MG63 (cell line): Measurements from ENCODE around the gene KCNG2. TPM values are rescaled to one million over a fixed set of nuclear protein-coding genes. Genes with fewer than 3 reads are reported as not detected.
"Not testable (repeated sequence)": the region's sequence is repeated elsewhere in the genome, so short reads cannot be mapped to it uniquely, and the experiment has no call there.

ENCODE experiments used
- DNase-seq: peaks from one replicate; pipeline ENCODE4 v3.0.0-alpha.2; 2020
- H3K27me3 ChIP-seq: fragments of 250-450 bp; sonication (Bioruptor Pico); 2 replicates; pipeline ENCODE4 v1.5.1; 2020; ENCODE audit warnings: mild to moderate bottlenecking, moderate library complexity
- H3K36me3 ChIP-seq: fragments of 250-450 bp; sonication (Bioruptor Pico); 2 replicates; pipeline ENCODE4 v1.5.1; 2020; ENCODE audit warnings: mild to moderate bottlenecking, moderate library complexity
- H3K4me3 ChIP-seq: fragments of 250-450 bp; sonication (Bioruptor Pico); 2 replicates; pipeline ENCODE4 v1.5.1; 2020; ENCODE audit warnings: mild to moderate bottlenecking, moderate library complexity
- H3K9me3 ChIP-seq: fragments of 250-450 bp; sonication (Bioruptor Pico); 2 replicates; pipeline ENCODE4 v1.5.1; 2020; ENCODE audit warnings: mild to moderate bottlenecking, moderate library complexity
- total RNA-seq: library from RNA; depleted of rRNA; stranded (reverse); fragments of >200 nt; shearing (Covaris generic); gene quantifications from 2 replicates; pipeline ENCODE4 v1.2.3, GENCODE V29; 2014; ENCODE audit warnings: low replicate concordance; rRNA removed

KCNG2 gene, protein sequence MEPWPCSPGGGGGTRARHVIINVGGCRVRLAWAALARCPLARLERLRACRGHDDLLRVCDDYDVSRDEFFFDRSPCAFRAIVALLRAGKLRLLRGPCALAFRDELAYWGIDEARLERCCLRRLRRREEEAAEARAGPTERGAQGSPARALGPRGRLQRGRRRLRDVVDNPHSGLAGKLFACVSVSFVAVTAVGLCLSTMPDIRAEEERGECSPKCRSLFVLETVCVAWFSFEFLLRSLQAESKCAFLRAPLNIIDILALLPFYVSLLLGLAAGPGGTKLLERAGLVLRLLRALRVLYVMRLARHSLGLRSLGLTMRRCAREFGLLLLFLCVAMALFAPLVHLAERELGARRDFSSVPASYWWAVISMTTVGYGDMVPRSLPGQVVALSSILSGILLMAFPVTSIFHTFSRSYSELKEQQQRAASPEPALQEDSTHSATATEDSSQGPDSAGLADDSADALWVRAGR
- not detected in 2 replicates for total RNA-seq

DNA sequence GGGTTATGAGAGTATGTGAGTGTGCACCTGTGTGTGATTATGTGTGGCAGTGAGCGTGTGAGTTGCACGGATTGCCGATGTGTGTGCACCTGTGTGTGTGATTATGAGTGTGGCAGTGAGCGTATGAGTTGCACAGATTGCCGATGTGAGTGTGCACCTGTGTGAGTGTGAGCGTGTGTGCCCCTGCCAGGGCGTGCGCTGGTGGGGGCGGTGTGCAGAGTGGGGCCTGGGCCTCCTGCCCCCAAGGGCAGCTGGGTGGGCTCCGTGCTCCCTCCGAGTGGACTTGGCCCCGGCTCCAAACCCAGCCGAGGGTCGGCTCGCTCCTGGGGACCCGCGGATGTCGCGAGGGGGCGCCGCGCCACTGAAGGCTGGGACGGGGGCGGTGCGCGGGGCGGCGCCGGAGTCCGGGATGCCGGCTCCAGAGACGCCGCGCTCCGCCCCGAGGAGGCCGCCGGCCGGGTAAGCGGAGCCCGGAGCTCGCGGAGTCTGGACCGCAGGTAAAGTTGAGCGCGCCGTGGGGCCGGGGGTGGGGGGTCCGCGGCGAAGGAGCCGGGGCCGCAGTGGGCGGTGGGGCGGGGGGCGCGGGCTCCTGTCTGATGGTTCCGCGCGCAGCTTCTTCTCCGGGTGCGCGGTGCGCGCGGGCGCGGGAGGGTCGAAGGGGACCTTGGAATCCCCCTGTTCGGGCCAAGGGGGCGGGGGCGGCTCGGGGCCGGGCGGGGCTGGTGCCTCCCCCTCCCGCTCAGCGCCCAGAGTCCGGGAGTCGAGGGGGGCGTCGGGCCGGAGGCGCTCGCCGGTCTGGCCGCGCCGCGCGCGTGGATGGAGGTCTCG lies at the start of gene KCNG2:
KCNG2 (plus strand) TSS at position 421 of the 828 bp plus-strand sequence. CDS start 65,730 bp downstream, outside the sequence.
- no peak within 1 kb of the TSS for H3K4me3 ChIP-seq
- peaks cover 22% of the 10 kb centered on the region for H3K27me3 ChIP-seq
- DNase-seq: no peak
- H3K9me3 ChIP-seq: no peaks in the 10 kb centered on the region
- no peaks in the 10 kb centered on the region for H3K36me3 ChIP-seq

DNA sequence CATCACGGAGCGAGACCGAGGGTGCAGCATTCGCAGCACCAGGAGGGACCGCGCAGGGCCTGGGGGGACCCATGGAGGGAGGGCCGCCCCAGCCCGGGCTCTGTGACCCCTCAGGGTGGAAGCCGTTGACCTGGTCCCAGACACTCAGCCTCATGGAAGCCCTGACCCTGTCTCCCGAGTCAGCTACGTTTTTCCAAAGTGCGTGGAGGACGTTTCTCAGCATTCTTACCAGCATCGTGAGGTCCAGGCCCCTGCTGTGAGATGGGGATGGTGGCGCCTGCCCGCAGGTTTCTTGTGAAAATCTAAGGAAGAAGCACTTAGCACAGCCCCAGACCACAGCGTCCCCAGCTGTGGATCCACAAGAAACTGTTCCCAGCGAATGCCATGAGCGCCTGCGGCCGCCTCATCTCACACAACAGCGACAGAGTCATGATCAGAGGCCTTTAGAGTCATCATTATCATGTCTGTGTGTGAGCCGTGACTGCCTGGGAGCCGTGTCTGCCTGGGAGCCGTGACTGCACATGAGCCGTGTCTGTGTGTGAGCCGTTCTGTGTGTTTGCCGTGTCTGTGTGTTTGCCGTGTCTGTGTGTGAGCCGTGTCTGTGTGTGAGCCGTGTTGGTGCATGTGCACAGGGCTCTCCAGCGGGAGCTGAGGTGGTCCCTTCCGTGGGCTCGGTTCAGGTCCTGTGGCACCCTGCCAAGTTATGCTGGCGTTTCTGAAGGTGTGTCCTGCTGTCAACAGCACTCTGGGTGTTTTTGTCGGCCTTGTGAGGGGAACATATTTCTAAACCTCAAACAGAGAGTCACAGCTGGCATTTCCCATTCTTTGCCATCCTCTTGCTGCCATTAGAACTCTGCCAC lies 49.2 kb upstream of the KCNG2 start:
- no peak overlapping the region for H3K4me3 ChIP-seq
- no peaks in the 10 kb centered on the region; the same call in 1 of the 2 replicates for H3K36me3 ChIP-seq
- H3K27me3 ChIP-seq: no peaks in the 10 kb centered on the region
- H3K9me3 ChIP-seq: no peaks in the 10 kb centered on the region
- no peak for DNase-seq

DNA sequence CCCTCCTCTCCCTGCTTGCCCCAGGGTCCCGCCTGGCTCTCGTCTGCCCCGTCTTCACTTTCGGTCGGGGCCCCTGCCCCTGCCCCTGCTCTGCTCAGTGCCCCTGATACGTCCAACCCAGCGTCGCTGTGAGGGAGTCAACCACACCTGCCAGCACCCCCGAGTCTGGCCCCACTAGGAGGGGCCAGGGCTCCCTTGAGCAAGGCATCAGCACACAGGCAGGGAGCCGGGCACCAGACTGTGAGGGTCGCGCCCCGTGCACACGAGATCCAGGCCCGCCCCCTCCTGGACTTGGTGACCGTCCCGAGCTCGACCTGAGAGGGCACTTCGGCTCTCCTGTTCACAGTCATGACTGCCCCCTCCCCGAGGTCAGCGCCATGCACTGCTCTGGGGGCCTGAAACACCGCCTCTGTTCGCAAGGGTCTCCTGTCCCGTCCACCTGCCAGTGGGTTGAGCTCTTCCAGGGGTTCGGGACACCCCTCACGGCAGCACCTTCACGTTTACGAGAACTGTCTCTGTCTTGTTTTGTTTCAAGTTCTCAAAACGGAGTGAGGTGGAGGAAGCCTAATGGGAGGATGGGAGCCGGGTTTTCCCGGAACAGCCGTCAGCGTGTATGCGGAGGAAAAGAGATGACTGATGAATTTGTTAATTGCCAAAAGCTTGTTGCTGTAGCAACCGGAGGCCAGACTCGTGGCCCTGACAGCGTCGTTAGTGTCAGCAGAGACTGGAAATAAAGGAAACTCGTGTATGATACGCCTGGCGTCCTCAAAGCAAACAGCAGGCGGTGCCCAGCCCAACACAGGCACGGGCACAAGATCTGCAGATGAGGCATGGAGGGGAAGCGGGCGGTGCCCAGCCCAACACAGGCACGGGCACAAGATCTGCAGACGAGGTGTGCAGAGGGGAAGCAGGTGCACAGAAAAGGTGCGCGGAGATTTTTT lies 48.2 kb upstream of the KCNG2 start:
- no peak overlapping the region for H3K4me3 ChIP-seq
- H3K27me3 ChIP-seq: no peaks in the 10 kb centered on the region
- H3K36me3 ChIP-seq: no peaks in the 10 kb centered on the region; the same call in none of the 2 replicates
- no peaks in the 10 kb centered on the region for H3K9me3 ChIP-seq
- DNase-seq: no peak

DNA sequence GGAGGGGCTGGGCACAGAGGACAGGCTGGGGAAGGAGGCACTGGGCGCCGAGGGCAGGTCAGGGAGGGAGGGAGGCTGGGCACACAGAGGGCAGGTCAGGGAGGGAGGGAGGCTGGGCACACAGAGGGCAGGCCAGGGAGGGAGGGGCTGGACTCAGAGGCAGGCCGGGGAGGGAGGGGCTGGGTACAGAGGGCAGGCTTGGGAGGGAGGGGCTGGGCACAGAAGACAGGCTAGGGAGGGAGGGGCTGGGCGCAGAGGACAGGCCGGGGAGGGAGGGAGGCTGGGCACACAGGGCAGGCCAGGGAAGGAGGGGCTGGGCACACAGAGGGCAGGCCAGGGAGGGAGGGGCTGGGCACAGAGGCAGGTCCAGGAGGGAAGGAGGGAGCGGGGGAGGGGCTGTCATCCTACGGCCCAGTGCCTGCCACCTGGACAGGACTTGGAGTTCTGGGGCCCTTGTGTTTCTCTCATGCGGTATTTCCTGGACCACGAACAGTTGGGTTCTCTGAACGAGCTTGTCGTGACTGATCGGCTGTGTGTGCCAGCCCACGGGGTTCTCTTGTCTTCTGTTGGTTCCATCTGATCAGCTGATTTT lies 46.7 kb upstream of the KCNG2 start:
- DNase-seq: no peak
- Histone ChIP-seq H3K36me3 (no peaks in the 10 kb centered on the region; the same call in none of the 2 replicates), H3K27me3 (no peaks in the 10 kb centered on the region), H3K9me3 (no peaks in the 10 kb centered on the region), H3K4me3 (no peak overlapping the region)

DNA sequence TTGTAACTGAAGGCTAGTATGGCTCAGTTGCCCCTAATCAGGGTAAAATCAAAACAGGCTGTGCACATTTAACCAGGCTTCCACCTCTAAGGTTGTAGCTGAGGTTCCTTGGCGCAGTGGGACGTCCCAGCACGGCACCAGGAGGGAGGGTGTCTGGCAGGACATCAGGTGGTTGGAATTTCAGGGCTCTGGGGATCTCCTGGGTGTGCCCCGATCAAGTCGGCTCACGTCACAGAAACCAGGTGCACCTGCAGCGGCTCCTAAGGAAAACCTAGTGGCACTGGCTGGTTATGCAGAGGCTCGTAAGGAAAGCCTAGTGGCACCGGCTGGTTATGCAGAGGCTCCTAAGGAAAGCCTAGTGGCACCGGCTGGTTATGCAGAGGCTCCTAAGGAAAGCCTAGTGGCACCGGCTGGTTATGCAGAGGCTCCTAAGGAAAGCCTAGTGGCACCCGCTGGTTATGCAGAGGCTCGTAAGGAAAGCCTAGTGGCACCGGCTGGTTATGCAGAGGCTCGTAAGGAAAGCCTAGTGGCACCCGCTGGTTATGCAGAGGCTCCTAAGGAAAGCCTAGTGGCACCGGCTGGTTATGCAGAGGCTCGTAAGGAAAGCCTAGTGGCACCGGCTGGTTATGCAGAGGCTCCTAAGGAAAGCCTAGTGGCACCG lies 45.7 kb upstream of the KCNG2 start:
- not testable (repeated sequence) for H3K36me3 ChIP-seq, DNase-seq, H3K4me3 ChIP-seq, H3K27me3 ChIP-seq, H3K9me3 ChIP-seq

DNA sequence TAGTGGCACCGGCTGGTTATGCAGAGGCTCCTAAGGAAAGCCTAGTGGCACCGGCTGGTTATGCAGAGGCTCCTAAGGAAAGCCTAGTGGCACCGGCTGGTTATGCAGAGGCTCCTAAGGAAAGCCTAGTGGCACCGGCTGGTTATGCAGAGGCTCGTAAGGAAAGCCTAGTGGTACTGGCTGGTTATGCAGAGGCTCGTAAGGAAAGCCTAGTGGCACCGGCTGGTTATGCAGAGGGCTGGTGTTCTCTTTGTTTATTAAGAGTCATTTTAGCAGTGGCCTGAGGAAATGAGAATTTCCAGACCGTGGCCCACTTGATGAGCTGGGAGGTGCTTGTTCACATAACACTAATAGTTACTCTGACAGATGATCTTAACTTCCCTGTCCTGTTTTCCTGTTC lies 44.8 kb upstream of the KCNG2 start:
- not testable (repeated sequence) for H3K4me3 ChIP-seq, DNase-seq, H3K9me3 ChIP-seq, H3K36me3 ChIP-seq, H3K27me3 ChIP-seq

DNA sequence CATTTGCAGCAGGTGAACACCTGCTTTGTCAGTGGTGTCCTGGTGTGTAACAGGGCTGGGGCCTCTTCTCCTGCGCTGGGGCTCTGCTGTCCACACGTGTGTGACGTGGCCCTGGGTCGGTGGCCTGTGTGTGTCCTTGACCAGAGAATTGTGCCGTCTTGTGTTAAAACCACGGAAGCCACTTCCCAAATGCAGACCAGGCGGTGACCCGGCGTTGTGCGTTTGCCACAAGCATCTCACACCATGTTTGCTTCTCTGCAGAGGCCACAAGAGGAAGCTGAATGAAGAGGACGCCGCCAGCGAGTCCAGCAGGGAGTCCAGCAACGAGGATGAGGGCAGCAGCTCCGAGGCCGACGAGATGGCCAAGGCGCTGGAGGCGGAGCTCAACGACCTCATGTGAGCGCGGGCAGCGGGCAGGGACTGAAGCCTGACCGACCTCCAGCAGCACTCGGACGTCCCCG lies 44.3 kb upstream of the KCNG2 start:
- DNase-seq: no peak
- H3K36me3 ChIP-seq: no peaks in the 10 kb centered on the region; the same call in none of the 2 replicates
- no peaks in the 10 kb centered on the region for H3K27me3 ChIP-seq
- H3K9me3 ChIP-seq: no peaks in the 10 kb centered on the region
- H3K4me3 ChIP-seq: no peak overlapping the region

DNA sequence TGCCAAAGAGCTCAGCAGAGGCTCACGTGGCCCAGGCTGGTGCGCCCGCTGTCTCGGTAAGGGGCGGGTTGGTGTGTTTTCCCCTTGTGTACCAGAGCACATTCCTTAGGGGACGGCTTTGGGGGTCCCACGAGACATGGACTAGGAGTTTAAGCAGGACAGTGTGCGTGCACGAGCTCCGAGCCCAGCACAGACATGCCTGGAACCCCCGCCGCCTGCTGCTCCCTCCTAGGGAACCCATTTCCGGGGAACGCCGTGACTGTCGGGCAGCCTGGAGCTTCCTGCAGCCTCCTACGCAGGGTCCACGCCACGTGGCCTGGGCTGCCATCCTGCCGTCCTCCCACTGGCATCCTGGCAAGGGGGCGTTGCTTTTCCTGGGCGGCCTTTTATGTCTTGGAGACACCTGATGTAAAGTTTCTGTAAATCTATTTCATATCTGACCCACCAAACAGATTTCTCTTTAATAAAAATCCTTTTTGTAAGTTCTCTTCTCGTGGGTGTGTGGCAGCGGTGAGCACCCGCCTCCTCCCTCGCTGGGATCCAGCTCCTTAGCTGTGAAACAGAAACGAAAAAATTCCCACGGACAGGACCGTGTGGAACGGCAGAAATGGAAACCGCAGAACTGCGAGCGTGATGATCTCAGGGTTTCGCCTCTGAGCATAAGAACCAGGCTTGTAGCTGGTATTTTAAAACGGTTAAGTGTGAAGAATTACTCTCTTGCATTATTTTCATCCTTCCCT lies 43.5 kb upstream of the KCNG2 start:
- H3K4me3 ChIP-seq: no peak overlapping the region
- no peaks in the 10 kb centered on the region; the same call in 1 of the 2 replicates for H3K9me3 ChIP-seq
- DNase-seq: no peak
- no peaks in the 10 kb centered on the region for H3K27me3 ChIP-seq
- H3K36me3 ChIP-seq: no peaks in the 10 kb centered on the region; the same call in 1 of the 2 replicates

DNA sequence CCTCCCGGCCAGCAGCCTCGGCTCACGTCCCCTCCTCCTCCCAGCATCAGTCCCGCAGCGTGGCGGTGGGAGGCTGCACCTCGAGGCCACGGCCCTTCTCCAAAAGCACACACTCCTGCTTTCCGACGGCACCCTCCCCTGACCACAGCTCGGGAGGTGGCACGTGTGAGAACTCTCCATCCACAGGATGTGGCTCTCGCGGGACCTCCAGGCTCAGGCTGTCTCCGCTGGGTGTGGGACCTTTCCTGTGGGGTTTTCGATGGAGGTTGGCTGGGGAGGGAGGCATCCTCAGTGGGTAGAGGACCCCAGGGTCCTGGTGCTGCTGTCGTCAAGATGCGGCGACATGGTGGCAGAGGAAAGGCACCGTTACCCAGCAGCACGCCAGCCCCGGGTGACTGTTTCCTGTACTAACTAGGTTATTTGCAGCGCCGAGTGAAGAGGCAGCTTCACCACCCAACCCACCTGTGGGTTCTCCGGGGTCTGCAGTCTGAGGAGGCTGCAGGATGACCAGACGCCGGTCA lies 42.8 kb upstream of the KCNG2 start:
- H3K27me3 ChIP-seq: no peaks in the 10 kb centered on the region
- no peak overlapping the region for H3K4me3 ChIP-seq
- no peak for DNase-seq
- H3K9me3 ChIP-seq: no peaks in the 10 kb centered on the region; the same call in 1 of the 2 replicates
- no peaks in the 10 kb centered on the region; the same call in 1 of the 2 replicates for H3K36me3 ChIP-seq

DNA sequence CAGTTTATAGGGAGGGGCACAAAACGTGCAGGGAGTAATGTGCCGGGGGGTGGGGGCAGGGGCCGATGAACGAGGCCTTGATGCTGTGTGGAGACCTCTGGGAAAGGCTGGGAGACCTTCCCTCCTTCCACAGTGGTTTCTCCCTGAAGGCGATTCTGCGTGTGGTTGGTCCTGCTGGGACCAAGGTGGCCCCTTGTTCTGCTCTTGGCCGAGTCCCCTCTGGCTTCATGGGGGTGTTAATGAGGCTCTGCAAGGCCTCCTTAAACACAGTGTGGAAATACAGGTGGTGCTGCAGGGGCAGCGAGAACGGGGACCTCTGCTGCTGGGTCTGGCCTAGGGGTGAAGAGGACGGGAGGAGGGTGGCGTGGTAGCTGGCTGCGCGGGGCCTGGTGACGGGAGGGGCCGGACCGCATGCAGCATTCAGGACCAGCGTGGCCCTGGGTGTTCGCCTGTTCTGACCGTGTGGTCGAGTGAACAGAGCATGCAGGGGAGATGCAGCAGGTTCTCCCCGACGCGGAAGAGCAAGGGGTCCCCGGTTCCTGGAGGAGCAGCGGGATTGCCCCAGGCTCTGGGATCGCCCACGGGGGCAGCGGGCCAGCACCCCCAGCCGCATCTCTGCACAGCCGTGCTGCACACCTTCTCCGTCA lies 42.1 kb upstream of the KCNG2 start:
- H3K36me3 ChIP-seq: no peaks in the 10 kb centered on the region; the same call in 1 of the 2 replicates
- H3K9me3 ChIP-seq: no peaks in the 10 kb centered on the region; the same call in 1 of the 2 replicates
- no peak overlapping the region for H3K4me3 ChIP-seq
- H3K27me3 ChIP-seq: no peaks in the 10 kb centered on the region
- no peak for DNase-seq

DNA sequence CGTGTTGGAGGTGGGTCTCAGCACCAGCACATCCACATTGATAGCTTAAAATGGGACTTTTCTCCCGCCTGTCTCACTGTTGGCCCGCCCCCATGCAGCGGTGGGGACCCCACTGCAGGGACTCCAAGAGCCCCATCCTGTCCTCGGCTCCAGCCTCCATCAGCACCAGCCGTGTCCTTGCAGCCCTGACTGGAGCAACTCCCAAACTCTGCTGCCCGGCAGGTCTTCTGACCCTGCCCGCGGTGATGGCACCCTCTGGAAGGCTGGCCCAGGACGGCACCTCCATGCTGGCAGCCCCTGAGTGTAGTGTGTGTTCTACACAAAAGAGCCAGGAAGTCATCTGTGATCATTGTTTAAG lies 41.6 kb upstream of the KCNG2 start:
- H3K9me3 ChIP-seq: no peaks in the 10 kb centered on the region; the same call in 1 of the 2 replicates
- no peaks in the 10 kb centered on the region; the same call in 1 of the 2 replicates for H3K36me3 ChIP-seq
- no peak for DNase-seq
- H3K27me3 ChIP-seq: no peaks in the 10 kb centered on the region
- H3K4me3 ChIP-seq: no peak overlapping the region

DNA sequence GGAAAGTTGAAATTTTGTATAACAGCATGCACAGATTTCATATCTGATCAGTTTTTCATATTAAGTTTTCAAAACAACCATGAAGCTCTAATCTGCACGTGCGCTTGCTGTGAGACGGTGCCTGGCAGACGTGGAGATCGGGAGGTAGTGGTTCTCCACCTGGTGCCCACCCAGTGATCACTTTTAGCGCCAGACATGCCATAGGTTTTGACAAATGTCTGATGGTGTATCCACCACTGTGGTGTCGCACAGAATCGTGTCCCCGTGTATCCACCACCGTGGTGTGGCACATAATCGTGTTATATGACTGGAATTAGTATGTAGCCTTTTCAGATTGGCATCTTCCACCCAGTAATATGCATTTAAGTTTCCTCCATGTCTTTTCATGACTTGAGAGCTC lies 40.9 kb upstream of the KCNG2 start:
- no peaks in the 10 kb centered on the region; the same call in 1 of the 2 replicates for H3K9me3 ChIP-seq
- no peak for DNase-seq
- H3K36me3 ChIP-seq: no peaks in the 10 kb centered on the region; the same call in 1 of the 2 replicates

DNA sequence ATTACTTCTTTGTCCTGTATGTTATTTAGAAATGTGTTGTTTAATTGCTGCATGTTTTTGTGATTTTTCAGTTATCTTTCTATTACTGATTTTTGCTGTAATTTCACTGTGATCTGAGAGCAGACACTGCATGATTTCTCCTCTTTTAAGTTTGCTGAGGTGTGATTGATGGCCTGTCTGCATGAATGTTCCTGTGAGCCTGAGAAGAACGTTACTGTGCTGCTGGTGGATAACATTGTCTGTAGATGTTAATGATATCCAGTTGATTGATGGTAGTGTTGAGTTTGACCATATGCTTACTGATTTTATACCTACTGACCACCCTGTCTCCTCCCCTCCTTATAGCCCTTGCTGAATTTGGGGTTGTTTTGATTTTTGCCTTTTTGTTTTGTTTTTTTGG lies 37.4 kb upstream of the KCNG2 start:
- Histone ChIP-seq H3K4me3 (no peak overlapping the region), H3K9me3 (no peaks in the 10 kb centered on the region; the same call in 1 of the 2 replicates), H3K27me3 (no peaks in the 10 kb centered on the region), H3K36me3 (no peaks in the 10 kb centered on the region)
- DNase-seq: no peak

More for the DNA sequence above, 40.9 kb upstream of the KCNG2 start:
- Histone ChIP-seq H3K4me3 (no peak overlapping the region), H3K27me3 (no peaks in the 10 kb centered on the region)
